H9 (cell line): ENCODE data around the gene CHD6. TPM values are rescaled to one million over a fixed set of nuclear protein-coding genes. Genes with fewer than 3 reads are reported as not detected.

Source experiments
- DNase-seq: peaks from one replicate; pipeline ENCODE4 v3.0.0-alpha.2; 2017
- H2AFZ ChIP-seq: one replicate; pipeline ENCODE4 v1.6.1; 2013; ENCODE audit warnings: mild to moderate bottlenecking, low read length, control low read depth, moderate library complexity
- H2AK5ac ChIP-seq: 2 replicates; pipeline ENCODE4 v1.6.1; 2013; ENCODE audit warnings: low read length, control low read depth, mixed read lengths; ENCODE audit not compliant: insufficient read length
- H2BK120ac ChIP-seq: one replicate; pipeline ENCODE4 v1.6.1; 2013; ENCODE audit warnings: low read depth, mild to moderate bottlenecking, low read length, control low read depth, inconsistent platforms; ENCODE audit not compliant: poor library complexity, severe bottlenecking
- H2BK12ac ChIP-seq: 2 replicates; pipeline ENCODE4 v1.6.1; 2013; ENCODE audit warnings: low read length, control low read depth, mixed read lengths, low read depth; ENCODE audit not compliant: insufficient read length
- H2BK15ac ChIP-seq: 2 replicates; pipeline ENCODE4 v1.6.1; 2013; ENCODE audit warnings: low read depth, low read length, control low read depth
- H2BK20ac ChIP-seq: one replicate; pipeline ENCODE4 v1.6.1; 2013; ENCODE audit warnings: low read depth, mild to moderate bottlenecking, low read length, control low read depth, inconsistent platforms; ENCODE audit not compliant: poor library complexity, severe bottlenecking
- H2BK5ac ChIP-seq: 2 replicates; pipeline ENCODE4 v1.6.1; 2013; ENCODE audit warnings: low read length, control low read depth, mixed read lengths; ENCODE audit not compliant: insufficient read length
- H3K14ac ChIP-seq: 2 replicates; pipeline ENCODE4 v1.6.1; 2013; ENCODE audit warnings: low read length, control low read depth; ENCODE audit not compliant: insufficient read depth
- H3K18ac ChIP-seq: 2 replicates; pipeline ENCODE4 v1.6.1; 2013; ENCODE audit warnings: low read depth, mild to moderate bottlenecking, mixed read lengths, low read length, control low read depth; ENCODE audit not compliant: insufficient read length
- H3K23ac ChIP-seq: 2 replicates; pipeline ENCODE4 v1.6.1; 2013; ENCODE audit warnings: low read length, control low read depth, mixed read lengths, low read depth; ENCODE audit not compliant: insufficient read length
- H3K23me2 ChIP-seq: 2 replicates; pipeline ENCODE4 v1.6.1; 2013; ENCODE audit warnings: low read depth, mild to moderate bottlenecking, mixed read lengths, low read length, control low read depth; ENCODE audit not compliant: insufficient read length, poor library complexity, severe bottlenecking
- H3K27ac ChIP-seq: 2 replicates; pipeline ENCODE4 v1.5.1; 2013; ENCODE audit warnings: low read length, control low read depth, mixed read lengths, low read depth; ENCODE audit not compliant: insufficient read length
- H3K27me3 ChIP-seq: 2 replicates; pipeline ENCODE4 v1.6.1; 2013; ENCODE audit warnings: low read length, control low read depth, inconsistent platforms; ENCODE audit not compliant: insufficient read depth
- H3K4ac ChIP-seq: 2 replicates; pipeline ENCODE4 v1.6.1; 2013; ENCODE audit warnings: low read depth, mild to moderate bottlenecking, control low read depth, inconsistent platforms, low read length, moderate library complexity
- H3K4me1 ChIP-seq: 2 replicates; pipeline ENCODE4 v1.6.1; 2013; ENCODE audit warnings: low read length, control low read depth, inconsistent platforms; ENCODE audit not compliant: insufficient read depth
- H3K4me2 ChIP-seq: 2 replicates; pipeline ENCODE4 v1.6.1; 2013; ENCODE audit warnings: low read length, control low read depth, mixed read lengths; ENCODE audit not compliant: insufficient read length, insufficient read depth
- H3K56ac ChIP-seq: 2 replicates; pipeline ENCODE4 v1.6.1; 2013; ENCODE audit warnings: low read depth, mild to moderate bottlenecking, mixed read lengths, low read length, control low read depth; ENCODE audit not compliant: insufficient read length
- H3K79me1 ChIP-seq: 2 replicates; pipeline ENCODE4 v1.6.1; 2013; ENCODE audit warnings: low read depth, mild to moderate bottlenecking, moderate library complexity, low read length, control low read depth, inconsistent platforms; ENCODE audit not compliant: insufficient read depth, poor library complexity, severe bottlenecking
- H3K79me2 ChIP-seq: 2 replicates; pipeline ENCODE4 v1.6.1; 2013; ENCODE audit warnings: low read length, control low read depth, inconsistent platforms; ENCODE audit not compliant: insufficient read depth
- H3K9ac ChIP-seq: 2 replicates; pipeline ENCODE4 v1.6.1; 2013; ENCODE audit warnings: low read length, control low read depth, mixed read lengths; ENCODE audit not compliant: insufficient read length; ENCODE audit errors: extremely low read depth
- H3K9me3 ChIP-seq: one replicate; pipeline ENCODE4 v1.6.1; 2013; ENCODE audit warnings: low read depth, low read length, inconsistent platforms; ENCODE audit not compliant: control insufficient read depth
- H3T11ph ChIP-seq: one replicate; pipeline ENCODE4 v1.6.1; 2013; ENCODE audit warnings: mild to moderate bottlenecking, low read length, control low read depth, inconsistent platforms
- H4K20me1 ChIP-seq: one replicate; pipeline ENCODE4 v1.6.1; 2013; ENCODE audit not compliant: control insufficient read depth, insufficient read length, insufficient read depth
- H4K5ac ChIP-seq: 2 replicates; pipeline ENCODE4 v1.6.1; 2013; ENCODE audit warnings: low read depth, mild to moderate bottlenecking, mixed read lengths, low read length, control low read depth; ENCODE audit not compliant: insufficient read length
- H4K8ac ChIP-seq: replicated peaks from 2 replicates; pipeline ENCODE4 v1.6.1; 2013; ENCODE audit warnings: low read length, control low read depth, mixed read lengths, low read depth; ENCODE audit not compliant: insufficient read length
- H4K91ac ChIP-seq: 2 replicates; pipeline ENCODE4 v1.6.1; 2013; ENCODE audit warnings: low read depth, mild to moderate bottlenecking, moderate library complexity, mixed read lengths, low read length, control low read depth; ENCODE audit not compliant: insufficient read length
- H3K27ac Mint-ChIP-seq, 3 experiments: 2 replicates in 2 of 3; 3 replicates in 1 of 3; pipeline ENCODE4 v1.8.0; 2020 to 2021; ENCODE audit warnings: mixed read lengths in 3 of 3, mild to moderate bottlenecking in 1 of 3, moderate library complexity in 1 of 3
- H3K27me3 Mint-ChIP-seq: 2 replicates; pipeline ENCODE4 v1.8.0; 2021; ENCODE audit warnings: low read depth, mild to moderate bottlenecking, moderate library complexity, mixed read lengths
- H3K36me3 Mint-ChIP-seq, 3 experiments: 2 replicates in 2 of 3; 3 replicates in 1 of 3; pipeline ENCODE4 v1.8.0; 2020 to 2021; ENCODE audit warnings: low read depth in 3 of 3, mixed read lengths in 3 of 3; ENCODE audit not compliant: insufficient read depth in 1 of 3
- H3K4me1 Mint-ChIP-seq, 2 experiments: 2 replicates each; pipeline ENCODE4 v1.8.0; 2020; ENCODE audit warnings: mixed read lengths in 2 of 2
- H3K4me3 Mint-ChIP-seq, 2 experiments: 2 replicates in 1 of 2; 3 replicates in 1 of 2; pipeline ENCODE4 v1.8.0; 2020 to 2021; ENCODE audit warnings: mild to moderate bottlenecking in 2 of 2, mixed read lengths in 2 of 2, moderate library complexity in 1 of 2
- H3K9me3 Mint-ChIP-seq, 2 experiments: 2 replicates in 1 of 2; 3 replicates in 1 of 2; pipeline ENCODE4 v1.8.0; 2020; ENCODE audit warnings: mild to moderate bottlenecking in 2 of 2, mixed read lengths in 2 of 2, moderate library complexity in 1 of 2
- CTCF ChIP-seq: fragments of 200-600 bp; sonication (generic); conservative IDR thresholded peaks from 3 replicates; pipeline ENCODE4 v1.8.0; 2021; ENCODE audit warnings: antibody characterized with exemption, mild to moderate bottlenecking
- WGBS: extraction: QIAGEN DNeasy Blood & Tissue Kit; methylation state at CpG from one replicate; pipeline ENCODE4 v1.1.7; 2013; ENCODE audit warnings: missing lambda C conversion rate, low lambda C conversion rate, mixed read lengths; ENCODE audit not compliant: insufficient read length; ENCODE audit errors: extremely low coverage; 5-methylcytosine and 5-hydroxymethylcytosine counted together
- total RNA-seq: library from RNA; stranded (reverse); gene quantifications from 2 replicates; pipeline ENCODE4 v1.2.1, GENCODE V29; 2021

The CHD6 gene
- total RNA-seq, 1 experiment from 2014 or later = 51.5 TPM

- Mint-ChIP-seq H3K4me3 (no peak overlapping the region), H3K4me1 (peaks cover 10 to 15% of the 10 kb centered on the region in 2 experiments), H3K27me3 (peaks cover 27% of the 10 kb centered on the region), H3K27ac (no peak overlapping the region), H3K36me3 (peaks cover 0 to 3% (median 0%) of the 10 kb centered on the region in 3 experiments; a peak in 2 of 7 replicates), H3K9me3 (no peaks in the 10 kb centered on the region; a peak in 1 of 5 replicates)
- H3T11ph ChIP-seq = no peak overlapping the region
- no peak overlapping the region for H2BK20ac ChIP-seq
- H4K20me1 ChIP-seq = no peaks in the 10 kb centered on the region
- H2BK120ac ChIP-seq = no peak overlapping the region
- no peak overlapping the region for H2AK5ac ChIP-seq
- H3K18ac ChIP-seq = no peak overlapping the region
- H3K23ac ChIP-seq = no peak overlapping the region
- no peak overlapping the region for H2AFZ ChIP-seq
- H2BK12ac ChIP-seq = no peak overlapping the region
- H3K79me2 ChIP-seq = no peaks in the 10 kb centered on the region
- peaks cover 14% of the 10 kb centered on the region for H3K27me3 ChIP-seq
- H3K23me2 ChIP-seq = peaks cover 3% of the 10 kb centered on the region
- no peak overlapping the region for H4K5ac ChIP-seq
- H3K9ac ChIP-seq = no peak overlapping the region
- H3K27ac ChIP-seq = no peak overlapping the region
- H4K8ac ChIP-seq = no peak overlapping the region
- no peak overlapping the region for H3K4ac ChIP-seq
- H3K4me2 ChIP-seq = no peak overlapping the region
- WGBS = no CpG with 5 or more reads among the region's 5 CpGs
- no peak overlapping the region for H4K91ac ChIP-seq
- H2BK5ac ChIP-seq = no peak overlapping the region
- no peak overlapping the region for H3K56ac ChIP-seq
- no peaks in the 10 kb centered on the region for H3K4me1 ChIP-seq
- H3K9me3 ChIP-seq = no peaks in the 10 kb centered on the region
- no peaks in the 10 kb centered on the region for H3K79me1 ChIP-seq
- H2BK15ac ChIP-seq = no peak overlapping the region
- no peak for DNase-seq
- no peak overlapping the region for H3K14ac ChIP-seq
- TF ChIP-seq CTCF = no peak
These were observed 255.4 kb downstream of the CHD6 start for GRCh38 chr20:41362748-41363140.
